NB4 (cell line): ENCODE measurements around the gene BUD31.

Experiments used
- DNase-seq: peaks from one replicate; pipeline ENCODE4 v3.0.0; 2010; ENCODE audit warnings: low read depth
- H3K4me3 ChIP-seq: one replicate; pipeline ENCODE4 v1.5.1; 2011; ENCODE audit warnings: mild to moderate bottlenecking, low read depth, low read length, moderate library complexity
- MYC ChIP-seq: IDR thresholded peaks from 2 replicates; pipeline ENCODE4 v1.6.1; 2011; ENCODE audit warnings: low read depth, low read length
- POLR2A ChIP-seq: IDR thresholded peaks from 2 replicates; pipeline ENCODE4 v1.6.1; 2011; ENCODE audit warnings: mild to moderate bottlenecking; ENCODE audit not compliant: insufficient read length; ENCODE audit errors: extremely low read depth
- TF ChIP-seq, protein P1 (sequence below): IDR thresholded peaks from 2 replicates; pipeline ENCODE4 v1.6.1; 2011; ENCODE audit warnings: low read depth, low read length
- TF ChIP-seq, protein P2 (sequence below): IDR thresholded peaks from one replicate; pipeline ENCODE4 v1.5.1; 2012; ENCODE audit warnings: low read depth, low read length

The BUD31 gene

GRCh38 chr7:99418260-99418659 lies 9.5 kb downstream of the BUD31 start:
- TF ChIP-seq POLR2A (no peak), MYC (no peak)
- TF ChIP-seq, protein P1, sequence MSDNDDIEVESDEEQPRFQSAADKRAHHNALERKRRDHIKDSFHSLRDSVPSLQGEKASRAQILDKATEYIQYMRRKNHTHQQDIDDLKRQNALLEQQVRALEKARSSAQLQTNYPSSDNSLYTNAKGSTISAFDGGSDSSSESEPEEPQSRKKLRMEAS = no peak
- TF ChIP-seq, protein P2, sequence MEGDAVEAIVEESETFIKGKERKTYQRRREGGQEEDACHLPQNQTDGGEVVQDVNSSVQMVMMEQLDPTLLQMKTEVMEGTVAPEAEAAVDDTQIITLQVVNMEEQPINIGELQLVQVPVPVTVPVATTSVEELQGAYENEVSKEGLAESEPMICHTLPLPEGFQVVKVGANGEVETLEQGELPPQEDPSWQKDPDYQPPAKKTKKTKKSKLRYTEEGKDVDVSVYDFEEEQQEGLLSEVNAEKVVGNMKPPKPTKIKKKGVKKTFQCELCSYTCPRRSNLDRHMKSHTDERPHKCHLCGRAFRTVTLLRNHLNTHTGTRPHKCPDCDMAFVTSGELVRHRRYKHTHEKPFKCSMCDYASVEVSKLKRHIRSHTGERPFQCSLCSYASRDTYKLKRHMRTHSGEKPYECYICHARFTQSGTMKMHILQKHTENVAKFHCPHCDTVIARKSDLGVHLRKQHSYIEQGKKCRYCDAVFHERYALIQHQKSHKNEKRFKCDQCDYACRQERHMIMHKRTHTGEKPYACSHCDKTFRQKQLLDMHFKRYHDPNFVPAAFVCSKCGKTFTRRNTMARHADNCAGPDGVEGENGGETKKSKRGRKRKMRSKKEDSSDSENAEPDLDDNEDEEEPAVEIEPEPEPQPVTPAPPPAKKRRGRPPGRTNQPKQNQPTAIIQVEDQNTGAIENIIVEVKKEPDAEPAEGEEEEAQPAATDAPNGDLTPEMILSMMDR = no peak
- no peak overlapping the region for H3K4me3 ChIP-seq
- no peak for DNase-seq

GRCh38 chr7:99419323-99420021 lies 10.7 kb downstream of the BUD31 start:
- no peak overlapping the region for H3K4me3 ChIP-seq
- DNase-seq = no peak
- TF ChIP-seq MYC (no peak), POLR2A (no peak)
- TF ChIP-seq, protein P2 = no peak
- TF ChIP-seq, protein P1 = no peak

DNA sequence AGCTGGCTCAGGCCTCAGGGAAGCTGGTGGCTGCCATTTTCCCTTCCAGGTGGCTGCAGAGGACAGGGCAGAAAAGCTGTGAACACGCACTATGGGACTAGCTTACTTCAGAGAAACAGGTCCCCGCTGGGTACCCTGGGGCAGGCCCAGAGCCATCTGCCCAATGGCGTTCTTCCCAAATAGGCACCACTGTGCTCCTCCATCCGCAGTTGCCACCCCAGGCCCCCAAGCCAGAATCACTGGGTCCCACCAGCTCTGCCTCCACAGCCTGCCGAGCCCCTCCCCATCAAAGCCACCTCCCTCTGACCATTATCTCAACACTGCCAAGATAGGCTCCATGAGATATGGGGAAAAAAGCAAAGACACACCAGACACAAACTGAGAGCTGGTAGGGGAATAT lies 11.4 kb downstream of the BUD31 start:
- no peak for DNase-seq
- no peak overlapping the region for H3K4me3 ChIP-seq
- TF ChIP-seq, protein P2 = no peak
- TF ChIP-seq POLR2A (no peak), MYC (no peak)
- TF ChIP-seq, protein P1 = no peak

DNA sequence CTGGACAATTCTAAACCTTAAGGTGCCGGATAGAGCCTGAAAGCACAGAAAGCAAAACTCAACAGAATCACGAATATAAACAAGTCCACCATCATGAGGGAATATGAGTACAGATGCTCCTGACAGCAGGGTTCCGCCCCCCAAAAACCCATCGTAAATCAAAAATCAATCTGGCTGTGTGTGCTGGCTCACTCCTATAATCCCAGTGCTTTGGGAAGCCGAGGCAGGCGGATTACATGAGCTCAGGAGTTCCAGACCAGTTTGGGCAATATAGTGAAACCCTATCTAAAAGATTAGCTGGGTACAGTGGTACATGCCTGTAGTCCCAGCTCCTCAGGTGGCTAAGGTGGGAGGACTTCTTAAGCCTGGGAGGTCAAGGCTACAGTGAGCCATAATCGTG lies 12.2 kb downstream of the BUD31 start:
- no peak overlapping the region for H3K4me3 ChIP-seq
- no peak for DNase-seq
- TF ChIP-seq POLR2A (no peak), MYC (no peak)
- TF ChIP-seq, protein P1 = no peak
- TF ChIP-seq, protein P2 = no peak

DNA sequence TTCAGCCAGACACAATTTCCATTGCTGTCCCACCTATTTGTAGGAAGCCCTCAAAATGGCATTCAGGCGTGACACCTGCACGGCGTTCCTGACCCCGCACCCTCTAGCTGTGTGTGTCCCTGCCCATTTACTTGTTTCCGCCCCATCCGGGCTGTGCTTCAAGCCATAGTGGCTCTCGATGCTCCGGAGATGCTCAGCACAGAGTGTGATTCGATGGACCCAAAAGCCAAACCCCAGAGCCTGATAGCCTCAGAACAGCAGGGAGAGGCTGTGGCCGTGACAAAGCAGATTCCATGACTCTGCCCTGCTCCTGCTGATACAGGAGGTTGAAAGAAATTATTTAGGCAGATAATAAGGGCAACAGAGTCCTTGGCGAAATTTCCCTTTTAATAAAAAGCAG lies 13.4 kb downstream of the BUD31 start:
- no peak overlapping the region for H3K4me3 ChIP-seq
- TF ChIP-seq, protein P1 = no peak
- TF ChIP-seq POLR2A (no peak), MYC (no peak)
- TF ChIP-seq, protein P2 = no peak
- DNase-seq = no peak
